Muscle of back (tissue), 13 donors: ENCODE results near the gene SLC25A52. TPM values are rescaled to one million over a fixed set of nuclear protein-coding genes. Genes with fewer than 3 reads are reported as not detected.
"Not testable (repeated sequence)": the region's sequence is repeated elsewhere in the genome, so short reads cannot be mapped to it uniquely, and the experiment has no call there.

Experiments used
- DNase-seq, 3 donors: peaks; one replicate each; pipeline versions ENCODE4 v3.0.0 to v3.0.0-alpha.2; 2013
- long read RNA-seq, 9 donors: transcript quantifications; one replicate each; lab custom pipeline, GENCODE V29; 2026
- polyA plus RNA-seq, 10 donors: library from polyadenylated mRNA; unstranded; fragments of 120-200 nt; gene quantifications; one replicate each; pipeline ENCODE4 v1.2.1, GENCODE V29; 2013; ENCODE audit not compliant: insufficient read length in 10 of 10

SLC25A52 gene
- polyA plus RNA-seq, result under 1 TPM in 6 of 10 donors, not detected in 4; 0.17 to 0.42 (median 0.29) TPM
- long read RNA-seq, donor 1, result 0 reads
- long read RNA-seq, donor 2, result 0 reads
- long read RNA-seq, donor 3, partial matches to known transcripts, result 0 of 2 reads
- long read RNA-seq, donor 3, other reads (novel, unspliced or antisense), result 0 of 2 reads
- long read RNA-seq, donor 4, result 0 reads
- long read RNA-seq, donor 5, partial matches to known transcripts, result 0 of 1 reads
- long read RNA-seq, donor 5, other reads (novel, unspliced or antisense), result 0 of 1 reads
- long read RNA-seq, donor 6, result 0 reads
- long read RNA-seq, donor 7, result 0 reads
- long read RNA-seq, donor 8, result 0 reads
- long read RNA-seq, donor 9, result 0 reads

- peak in 1 of 3 donors; percentile 5 for DNase-seq
Observed at GRCh38 chr18:31760695-31761094, at the start of gene SLC25A52. Gene SLC25A52, minus strand, starts transcription at chr18:31760880. Its CDS starts 219 bp downstream, at chr18:31760661.

- not testable (repeated sequence) for DNase-seq
Observed at GRCh38 chr18:31809049-31809448, 48.4 kb upstream of the SLC25A52 start.

- DNase-seq, result no peak
Observed at GRCh38 chr18:31801078-31801477, 40.4 kb upstream of the SLC25A52 start.

- DNase-seq, result not testable (repeated sequence)
Observed at GRCh38 chr18:31799257-31799656, 38.6 kb upstream of the SLC25A52 start.

GRCh38 chr18:31798399-31798798 lies 37.7 kb upstream of the SLC25A52 start:
- DNase-seq, result no peak

- no peak for DNase-seq
Observed at GRCh38 chr18:31795747-31796146, 35.1 kb upstream of the SLC25A52 start.

GRCh38 chr18:31793531-31793930 lies 32.9 kb upstream of the SLC25A52 start:
- DNase-seq, result no peak

GRCh38 chr18:31792580-31792911 lies 31.9 kb upstream of the SLC25A52 start:
- DNase-seq, result no peak

GRCh38 chr18:31791817-31792579 lies 31.3 kb upstream of the SLC25A52 start:
- DNase-seq, result peak in 2 of 3 donors; percentile 3 to 4

GRCh38 chr18:31789409-31789808 lies 28.7 kb upstream of the SLC25A52 start:
- no peak for DNase-seq

GRCh38 chr18:31783059-31783458 lies 22.4 kb upstream of the SLC25A52 start:
- no peak for DNase-seq

- DNase-seq, result no peak
Observed at GRCh38 chr18:31778391-31778950, 17.8 kb upstream of the SLC25A52 start.

- no peak for DNase-seq
Observed at GRCh38 chr18:31776093-31776492, 15.4 kb upstream of the SLC25A52 start.

- DNase-seq, result no peak
Observed at GRCh38 chr18:31774962-31775361, 14.3 kb upstream of the SLC25A52 start.

GRCh38 chr18:31774477-31774785 lies 13.8 kb upstream of the SLC25A52 start:
- DNase-seq, result no peak

GRCh38 chr18:31773774-31774476 lies 13.2 kb upstream of the SLC25A52 start:
- DNase-seq, result no peak

GRCh38 chr18:31772699-31773098 lies 12.0 kb upstream of the SLC25A52 start:
- DNase-seq, result no peak

- DNase-seq, result no peak
Observed at GRCh38 chr18:31750273-31750672, 10.4 kb downstream of the SLC25A52 start.

GRCh38 chr18:31746396-31746795 lies 14.3 kb downstream of the SLC25A52 start:
- no peak for DNase-seq

GRCh38 chr18:31744321-31745067 lies 16.2 kb downstream of the SLC25A52 start:
- no peak for DNase-seq

- DNase-seq, result not testable (repeated sequence)
Observed at GRCh38 chr18:31743600-31743999, 17.1 kb downstream of the SLC25A52 start.
